SU-DHL-6 (cell line): ENCODE data around the gene FRY.

ENCODE experiments used
- H2AFZ ChIP-seq: fragments of 200-600 bp; sonication (generic); 2 replicates; pipeline ENCODE4 v1.6.1; 2014; ENCODE audit warnings: low read depth, mild to moderate bottlenecking, moderate library complexity, mixed read lengths, antibody characterized with exemption, low read length; ENCODE audit not compliant: severe bottlenecking
- H3F3A ChIP-seq: fragments of 200-600 bp; shearing (Covaris generic); 2 replicates; pipeline ENCODE4 v1.6.0; 2016; ENCODE audit warnings: antibody characterized with exemption, mild to moderate bottlenecking; ENCODE audit not compliant: insufficient read depth
- H3K27ac ChIP-seq: fragments of 200-600 bp; sonication (generic); 2 replicates; pipeline ENCODE4 v1.5.1; 2016; ENCODE audit warnings: low read depth, mild to moderate bottlenecking, low read length, moderate library complexity, mixed read lengths
- H3K27me3 ChIP-seq: fragments of 200-600 bp; sonication (generic), shearing (Covaris generic); 2 replicates; pipeline ENCODE4 v1.6.0; 2014; ENCODE audit warnings: mild to moderate bottlenecking, low read length
- H3K36me3 ChIP-seq: fragments of 200-600 bp; sonication (generic); 2 replicates; pipeline ENCODE4 v1.6.1; 2014; ENCODE audit warnings: mild to moderate bottlenecking, low read length, mixed read lengths
- H3K4me2 ChIP-seq: fragments of 300-600, 200-600 bp; shearing (Covaris generic), sonication (generic); 2 replicates; pipeline ENCODE4 v1.6.0; 2014; ENCODE audit warnings: low read length, low read depth, mild to moderate bottlenecking; ENCODE audit not compliant: poor library complexity, severe bottlenecking
- H3K4me3 ChIP-seq: fragments of 200-600 bp; sonication (generic); 2 replicates; pipeline ENCODE4 v1.5.1; 2014; ENCODE audit warnings: antibody characterized with exemption, low read length, mild to moderate bottlenecking, mixed read lengths; ENCODE audit not compliant: insufficient read depth, poor library complexity, severe bottlenecking
- H3K79me2 ChIP-seq: fragments of 200-600 bp; sonication (generic); 2 replicates; pipeline ENCODE4 v1.6.1; 2014; ENCODE audit warnings: mild to moderate bottlenecking, low read length, moderate library complexity; ENCODE audit not compliant: insufficient read depth
- H3K9ac ChIP-seq: fragments of 200-600 bp; sonication (generic); 2 replicates; pipeline ENCODE4 v1.7.0; 2014; ENCODE audit warnings: mild to moderate bottlenecking, low read length
- H3K9me2 ChIP-seq: fragments of 200-600 bp; sonication (generic); replicated peaks from 2 replicates; pipeline ENCODE4 v1.6.1; 2014; ENCODE audit warnings: low read length; ENCODE audit not compliant: insufficient read depth
- H3K9me3 ChIP-seq: fragments of 200-600 bp; sonication (generic); 2 replicates; pipeline ENCODE4 v1.6.1; 2014; ENCODE audit warnings: low read length, mixed read lengths; ENCODE audit not compliant: insufficient read depth
- H4K20me1 ChIP-seq: fragments of 200-600 bp; sonication (generic); 2 replicates; pipeline ENCODE4 v1.6.1; 2014; ENCODE audit warnings: low read depth, mild to moderate bottlenecking, antibody characterized with exemption, low read length, moderate library complexity, mixed read lengths
- CTCF ChIP-seq: fragments of 200-600 bp; sonication (generic); IDR thresholded peaks from one replicate; pipeline ENCODE4 v1.5.1; 2017; ENCODE audit warnings: antibody characterized with exemption, mild to moderate bottlenecking, low read length, moderate library complexity; ENCODE audit not compliant: insufficient read depth, poor library complexity, severe bottlenecking
- EZH2phosphoT487 ChIP-seq: fragments of 200-600 bp; sonication (generic), shearing (Covaris generic); conservative IDR thresholded peaks from 2 replicates; pipeline ENCODE4 v1.6.1; 2018; ENCODE audit warnings: mild to moderate bottlenecking, antibody characterized with exemption, low read length, moderate library complexity, mixed read lengths

FRY gene

GRCh38 chr13:32150794-32151193 lies 119.2 kb downstream of the FRY start:
- Histone ChIP-seq H3K9ac (no peak overlapping the region), H3F3A (no peaks in the 10 kb centered on the region), H3K79me2 (no peaks in the 10 kb centered on the region), H3K27ac (no peak overlapping the region), H3K36me3 (no peaks in the 10 kb centered on the region), H3K9me3 (no peaks in the 10 kb centered on the region), H2AFZ (no peak overlapping the region), H4K20me1 (no peaks in the 10 kb centered on the region), H3K27me3 (no peaks in the 10 kb centered on the region), H3K4me3 (no peak overlapping the region), H3K9me2 (no peaks in the 10 kb centered on the region), H3K4me2 (no peak overlapping the region)
- TF ChIP-seq CTCF (no peak), EZH2phosphoT487 (no peak)

GRCh38 chr13:32151240-32151639 lies 119.7 kb downstream of the FRY start:
- Histone ChIP-seq H4K20me1 (no peaks in the 10 kb centered on the region), H3K79me2 (no peaks in the 10 kb centered on the region), H3K36me3 (no peaks in the 10 kb centered on the region), H3F3A (no peaks in the 10 kb centered on the region), H3K9me2 (no peaks in the 10 kb centered on the region), H2AFZ (no peak overlapping the region), H3K4me3 (no peak overlapping the region), H3K9me3 (no peaks in the 10 kb centered on the region), H3K4me2 (no peak overlapping the region), H3K27ac (no peak overlapping the region), H3K27me3 (no peaks in the 10 kb centered on the region), H3K9ac (no peak overlapping the region)
- no peak for TF ChIP-seq EZH2phosphoT487
- no peak for TF ChIP-seq CTCF

- Histone ChIP-seq H3F3A (no peaks in the 10 kb centered on the region), H4K20me1 (no peaks in the 10 kb centered on the region), H3K4me2 (no peak overlapping the region), H3K27ac (no peak overlapping the region), H3K79me2 (no peaks in the 10 kb centered on the region), H3K9me2 (no peaks in the 10 kb centered on the region), H3K9ac (no peak overlapping the region), H3K9me3 (no peaks in the 10 kb centered on the region), H3K36me3 (no peaks in the 10 kb centered on the region), H3K4me3 (no peak overlapping the region), H2AFZ (no peak overlapping the region), H3K27me3 (no peaks in the 10 kb centered on the region)
- TF ChIP-seq CTCF, result no peak
- TF ChIP-seq EZH2phosphoT487, result no peak
Measured at GRCh38 chr13:32153056-32153455, 121.5 kb downstream of the FRY start.
